ENCODE data around the gene PSMC6. TPM values are rescaled to one million over a fixed set of nuclear protein-coding genes. Genes with fewer than 3 reads are reported as not detected.

PSMC6 gene
- total and polyA plus RNA-seq, 8 donors: 30.0 to 55.8 (median 35.4) TPM

GRCh38 chr14:52692248-52692962 is 14.6 kb upstream of the PSMC6 start:
- 57 to 64% methylated on average over 5 of the region's 5 CpGs for WGBS, 2 donors
- Histone ChIP-seq H3K4me3 (no peak overlapping the region), H3K36me3 (no peaks in the 10 kb centered on the region), H3K27ac (peak overlapping the region in 2 of 4 donors; percentile 3 to 25), H3K27me3 (no peaks in the 10 kb centered on the region), H3K9me3 (no peaks in the 10 kb centered on the region), H3K4me1 (peaks cover 6 to 40% (median 29%) of the 10 kb centered on the region in 3 donors)
- no peak for DNase-seq
- FAIRE-seq: no peak
- no peak for TF ChIP-seq CTCF (IDR thresholded peaks at IDR 0.05)
- no peak for ATAC-seq
- intact Hi-C loops (cut with DNase I): no loop called here

GRCh38 chr14:52693036-52693435 is 14.0 kb upstream of the PSMC6 start:
- FAIRE-seq: no peak
- no peak for DNase-seq
- Histone ChIP-seq H3K27ac (no peak overlapping the region), H3K4me3 (no peak overlapping the region), H3K9me3 (no peaks in the 10 kb centered on the region), H3K36me3 (no peaks in the 10 kb centered on the region), H3K4me1 (peaks cover 6 to 35% (median 29%) of the 10 kb centered on the region in 3 donors), H3K27me3 (no peaks in the 10 kb centered on the region)
- ATAC-seq: no peak
- 64 to 68% methylated on average over 3 of the region's 3 CpGs for WGBS, 2 donors
- no peak for TF ChIP-seq CTCF (IDR thresholded peaks at IDR 0.05)
- intact Hi-C loops (cut with DNase I): no loop called here

GRCh38 chr14:52693532-52693931 is 13.5 kb upstream of the PSMC6 start:
- H3K27ac ChIP-seq: peak overlapping the region in 1 of 4 donors; percentile 95

GRCh38 chr14:52694761-52695480 is 12.1 kb upstream of the PSMC6 start:
- Histone ChIP-seq H3K27ac (peak overlapping the region; percentile 95 to 98 (median 96)), H3K4me1 (peaks cover 8 to 32% (median 30%) of the 10 kb centered on the region in 3 donors), H3K36me3 (no peaks in the 10 kb centered on the region), H3K4me3 (peak overlapping the region; percentile 63 to 84 (median 74)), H3K27me3 (no peaks in the 10 kb centered on the region), H3K9me3 (no peaks in the 10 kb centered on the region)
- 0 to 1% methylated on average over 45 to 46 of the region's 46 CpGs for WGBS, 2 donors
- no peak for TF ChIP-seq CTCF (IDR thresholded peaks at IDR 0.05)
- FAIRE-seq: no peak
- intact Hi-C loops (cut with DNase I): no loop called here
- peak; percentile 44 to 55 (median 49) for ATAC-seq
- DNase-seq: peak; percentile 42 to 79 (median 46)

More at GRCh38 chr14:52693532-52693931, 13.5 kb upstream of the PSMC6 start:
- no peak for DNase-seq
- no peak for FAIRE-seq
- WGBS, 2 donors: 84% methylated on average over 7 of the region's 7 CpGs
- ATAC-seq: no peak
- H3K36me3 ChIP-seq: no peaks in the 10 kb centered on the region
- TF ChIP-seq CTCF (IDR thresholded peaks at IDR 0.05): no peak
- H3K4me1 ChIP-seq: peaks cover 6 to 35% (median 29%) of the 10 kb centered on the region in 3 donors
- intact Hi-C loops (cut with DNase I): no loop called here
- no peaks in the 10 kb centered on the region for H3K27me3 ChIP-seq
- H3K4me3 ChIP-seq: peak overlapping the region in 1 of 4 donors; percentile 84
- H3K9me3 ChIP-seq: no peaks in the 10 kb centered on the region

Data from pancreas (tissue), 10 donors.